ENCODE measurements around the gene SPTSSB. TPM values are rescaled to one million over a fixed set of nuclear protein-coding genes. Genes with fewer than 3 reads are reported as not detected.
A peak's percentile ranks its signal among the peaks of the same experiment; 100 is the strongest.

SPTSSB gene
- total and polyA plus RNA-seq, 11 donors = 0.09 to 0.58 (median 0.36) TPM; not detected in 5

DNA sequence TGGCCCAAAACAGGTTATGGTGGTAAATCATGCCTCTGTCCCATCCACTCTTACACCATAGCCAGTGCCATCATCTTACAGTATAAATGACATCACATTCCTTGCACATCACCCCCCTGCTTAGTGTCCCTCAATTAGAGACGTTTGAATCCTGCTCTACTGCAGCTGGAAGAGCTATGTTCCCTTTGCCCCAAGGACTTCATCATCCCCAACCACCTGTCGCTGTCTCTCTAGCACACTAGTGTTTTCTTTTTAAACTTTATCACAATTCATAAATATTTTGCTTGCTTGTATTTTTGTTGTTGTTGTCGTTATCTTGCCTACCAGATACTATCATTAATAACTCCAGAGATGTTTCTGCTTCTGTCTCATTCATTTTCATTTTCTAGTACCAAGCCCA lies 28.7 kb downstream of the SPTSSB start:
- no peak for DNase-seq
- H3K27me3 ChIP-seq = no peaks in the 10 kb centered on the region
- TF ChIP-seq, protein P1, sequence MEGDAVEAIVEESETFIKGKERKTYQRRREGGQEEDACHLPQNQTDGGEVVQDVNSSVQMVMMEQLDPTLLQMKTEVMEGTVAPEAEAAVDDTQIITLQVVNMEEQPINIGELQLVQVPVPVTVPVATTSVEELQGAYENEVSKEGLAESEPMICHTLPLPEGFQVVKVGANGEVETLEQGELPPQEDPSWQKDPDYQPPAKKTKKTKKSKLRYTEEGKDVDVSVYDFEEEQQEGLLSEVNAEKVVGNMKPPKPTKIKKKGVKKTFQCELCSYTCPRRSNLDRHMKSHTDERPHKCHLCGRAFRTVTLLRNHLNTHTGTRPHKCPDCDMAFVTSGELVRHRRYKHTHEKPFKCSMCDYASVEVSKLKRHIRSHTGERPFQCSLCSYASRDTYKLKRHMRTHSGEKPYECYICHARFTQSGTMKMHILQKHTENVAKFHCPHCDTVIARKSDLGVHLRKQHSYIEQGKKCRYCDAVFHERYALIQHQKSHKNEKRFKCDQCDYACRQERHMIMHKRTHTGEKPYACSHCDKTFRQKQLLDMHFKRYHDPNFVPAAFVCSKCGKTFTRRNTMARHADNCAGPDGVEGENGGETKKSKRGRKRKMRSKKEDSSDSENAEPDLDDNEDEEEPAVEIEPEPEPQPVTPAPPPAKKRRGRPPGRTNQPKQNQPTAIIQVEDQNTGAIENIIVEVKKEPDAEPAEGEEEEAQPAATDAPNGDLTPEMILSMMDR (IDR thresholded peaks at IDR 0.05) = no peak
- TF ChIP-seq POLR2A (IDR thresholded peaks at IDR 0.05) = no peak
- WGBS, 4 donors = 69 to 72% (median 71%) methylated on average over 3 of the region's 3 CpGs
- no peak for ATAC-seq
- no peaks in the 10 kb centered on the region for H3K9me3 ChIP-seq
- no peak overlapping the region for H3K27ac ChIP-seq
- intact Hi-C loops (cut with DNase I) = no loop called here
- no peak overlapping the region for H3K4me3 ChIP-seq
- H3K36me3 ChIP-seq = no peaks in the 10 kb centered on the region
- H3K4me1 ChIP-seq = no peaks in the 10 kb centered on the region

DNA sequence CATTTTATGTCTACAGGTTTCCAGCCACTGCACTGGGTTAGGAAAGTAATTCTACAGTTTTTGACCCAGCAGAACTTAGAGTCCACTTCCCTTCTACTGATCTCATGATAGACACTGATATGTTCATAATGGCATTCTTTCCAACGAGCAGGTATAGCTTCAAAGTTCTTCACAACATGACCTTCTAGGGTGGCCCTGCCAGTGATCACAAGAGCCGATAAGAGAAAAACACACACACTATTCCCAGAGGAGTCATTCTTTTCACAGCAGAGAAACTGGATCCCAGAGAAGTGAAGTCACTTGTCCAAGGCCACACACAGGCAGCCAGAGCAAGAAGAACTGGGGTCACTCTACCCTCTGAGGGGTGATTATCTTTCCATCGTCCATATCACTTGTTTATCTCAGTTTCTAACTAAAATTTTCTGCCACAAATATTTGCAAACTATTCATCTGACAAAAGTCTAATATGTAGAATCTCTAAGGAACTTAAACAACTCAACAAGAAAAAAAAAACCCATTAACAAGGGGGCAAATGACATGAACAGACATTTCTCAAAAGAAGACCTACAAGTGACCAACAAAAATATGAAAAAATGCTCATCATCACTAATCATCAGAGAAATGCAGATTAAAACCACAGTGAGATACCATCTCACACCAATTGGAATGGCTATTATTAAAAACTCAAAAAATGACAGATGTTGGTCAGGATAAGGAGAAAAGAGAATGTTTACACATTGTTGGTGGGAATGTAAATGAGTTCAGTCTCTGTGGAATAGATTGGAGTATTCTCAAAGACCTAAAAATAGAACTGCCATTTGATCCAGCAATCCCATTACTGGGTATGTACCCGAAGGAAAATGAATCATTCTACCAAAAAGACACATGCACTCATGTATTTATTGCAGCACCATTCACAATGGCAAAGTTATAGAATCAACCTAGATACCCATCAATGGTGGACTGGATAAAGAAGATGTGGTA lies 31.5 kb downstream of the SPTSSB start:
- Histone ChIP-seq H3K36me3 (no peaks in the 10 kb centered on the region), H3K9me3 (no peaks in the 10 kb centered on the region), H3K27me3 (no peaks in the 10 kb centered on the region), H3K4me3 (no peak overlapping the region), H3K4me1 (no peaks in the 10 kb centered on the region), H3K27ac (peak overlapping the region in 1 of 12 donors; percentile 51)
- intact Hi-C loops (cut with DNase I) = no loop called here
- WGBS, 4 donors = 37 to 57% (median 50%) methylated on average over 4 of the region's 4 CpGs
- DNase-seq (no peak), ATAC-seq (no peak)
- TF ChIP-seq, protein P1 (IDR thresholded peaks at IDR 0.05) = no peak
- no peak for TF ChIP-seq POLR2A (IDR thresholded peaks at IDR 0.05)

DNA sequence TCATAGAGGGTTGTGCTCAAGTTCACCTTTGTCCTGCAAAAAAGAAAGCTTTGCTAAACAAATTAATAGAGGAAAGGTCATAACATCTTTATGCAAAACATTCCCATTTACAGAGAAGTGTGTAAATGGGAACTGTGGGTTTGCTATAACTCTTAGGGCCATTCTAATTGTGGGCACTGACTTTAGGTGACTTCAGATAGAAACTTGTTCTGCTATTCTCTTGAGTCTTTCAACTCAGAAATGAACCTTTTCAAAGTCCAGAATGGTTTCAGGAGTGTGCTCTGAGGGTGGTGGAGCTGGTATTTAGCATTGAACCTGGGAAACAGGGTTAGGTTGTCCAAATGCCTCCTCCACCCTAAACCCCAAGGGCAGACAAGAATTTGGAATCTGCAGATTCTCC lies 34.0 kb downstream of the SPTSSB start:
- Histone ChIP-seq H3K36me3 (no peaks in the 10 kb centered on the region), H3K27ac (no peak overlapping the region), H3K4me1 (peaks cover 0 to 5% (median 0%) of the 10 kb centered on the region in 12 donors), H3K9me3 (no peaks in the 10 kb centered on the region), H3K27me3 (no peaks in the 10 kb centered on the region), H3K4me3 (no peak overlapping the region)
- TF ChIP-seq, protein P1 (IDR thresholded peaks at IDR 0.05) = no peak
- TF ChIP-seq POLR2A (IDR thresholded peaks at IDR 0.05) = no peak
- DNase-seq = no peak
- no peak for ATAC-seq
- intact Hi-C loops (cut with DNase I) = no loop called here

DNA sequence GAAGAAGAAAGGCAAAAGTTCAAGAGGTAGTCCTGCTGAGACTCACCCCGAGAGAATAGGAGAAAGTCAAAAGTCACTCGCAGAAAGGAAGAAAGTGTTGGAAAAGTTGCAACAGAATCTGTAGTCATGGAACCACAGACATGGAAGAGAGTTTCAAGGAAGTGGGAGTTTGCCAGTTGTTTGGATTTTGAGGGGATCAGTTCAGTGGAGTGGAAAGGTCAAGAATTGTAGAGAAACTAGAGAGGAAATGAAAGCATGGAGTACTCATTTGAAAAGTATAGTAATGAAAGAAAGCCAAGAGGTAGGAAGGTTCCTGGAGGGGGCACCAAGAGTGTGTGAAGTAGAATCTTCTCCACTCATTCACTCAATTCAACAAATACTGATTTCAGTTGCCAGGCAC lies 34.7 kb downstream of the SPTSSB start:
- Histone ChIP-seq H3K4me1 (peaks cover 0 to 5% (median 0%) of the 10 kb centered on the region in 12 donors), H3K9me3 (no peaks in the 10 kb centered on the region), H3K4me3 (no peak overlapping the region), H3K27ac (no peak overlapping the region), H3K36me3 (no peaks in the 10 kb centered on the region), H3K27me3 (no peaks in the 10 kb centered on the region)
- TF ChIP-seq, protein P1 (IDR thresholded peaks at IDR 0.05) = no peak
- no peak for TF ChIP-seq POLR2A (IDR thresholded peaks at IDR 0.05)
- intact Hi-C loops (cut with DNase I) = no loop called here
- ATAC-seq = no peak
- DNase-seq = no peak
- 80 to 92% (median 88%) methylated on average over 2 of the region's 2 CpGs for WGBS, 4 donors
